ENCODE data around the gene PPM1N. TPM values are rescaled to one million over a fixed set of nuclear protein-coding genes. Genes with fewer than 3 reads are reported as not detected.

The PPM1N gene
- total and polyA plus RNA-seq, 8 donors = 0.22 to 2.1 (median 0.32) TPM

GRCh38 chr19:45451850-45452387, 46.3 kb upstream of the PPM1N start:
- Histone ChIP-seq H3K4me1 (peaks cover 11 to 22% (median 13%) of the 10 kb centered on the region in 3 donors), H3K36me3 (no peaks in the 10 kb centered on the region), H3K9me3 (no peaks in the 10 kb centered on the region), H3K4me3 (no peak overlapping the region), H3K27me3 (no peaks in the 10 kb centered on the region), H3K27ac (peak overlapping the region in 3 of 4 donors; percentile 79 to 85 (median 84))
- ATAC-seq (no peak), FAIRE-seq (no peak), DNase-seq (no peak)
- intact Hi-C loops (cut with DNase I) = no loop called here
- 73 to 78% methylated on average over 12 of the region's 12 CpGs for WGBS, 2 donors
- TF ChIP-seq CTCF (IDR thresholded peaks at IDR 0.05) = no peak

GRCh38 chr19:45455707-45456499, 42.3 kb upstream of the PPM1N start:
- H3K27ac ChIP-seq = peak overlapping the region; percentile 91 to 97 (median 95)
- no peak for FAIRE-seq
- ATAC-seq = peak; percentile 91 to 93 (median 92)

GRCh38 chr19:45456500-45456815, 41.8 kb upstream of the PPM1N start:
- Histone ChIP-seq H3K27me3 (no peaks in the 10 kb centered on the region), H3K9me3 (no peaks in the 10 kb centered on the region), H3K4me3 (no peak overlapping the region), H3K4me1 (peaks cover 9 to 15% (median 11%) of the 10 kb centered on the region in 3 donors), H3K36me3 (no peaks in the 10 kb centered on the region), H3K27ac (peak overlapping the region; percentile 91 to 97 (median 95))
- DNase-seq = no peak
- no peak for ATAC-seq
- intact Hi-C loops (cut with DNase I) = no loop called here
- WGBS, 2 donors = 80 to 82% methylated on average over 2 of the region's 2 CpGs
- no peak for FAIRE-seq
- no peak for TF ChIP-seq CTCF (IDR thresholded peaks at IDR 0.05)

More at GRCh38 chr19:45455707-45456499, 42.3 kb upstream of the PPM1N start:
- Histone ChIP-seq H3K4me3 (peak overlapping the region in 1 of 4 donors; percentile 26), H3K4me1 (peaks cover 9 to 15% (median 11%) of the 10 kb centered on the region in 3 donors), H3K9me3 (no peaks in the 10 kb centered on the region), H3K27me3 (no peaks in the 10 kb centered on the region), H3K36me3 (no peaks in the 10 kb centered on the region)
- TF ChIP-seq CTCF (IDR thresholded peaks at IDR 0.05) = no peak
- peak; percentile 87 to 99 (median 98) for DNase-seq
- WGBS, 2 donors = 24 to 32% methylated on average over 17 to 27 of the region's 27 CpGs
- intact Hi-C loops (cut with DNase I) = no loop called here

- ATAC-seq (no peak), FAIRE-seq (no peak), DNase-seq (no peak)
- H3K36me3 ChIP-seq = no peaks in the 10 kb centered on the region
- no peaks in the 10 kb centered on the region for H3K27me3 ChIP-seq
- no peak for TF ChIP-seq CTCF (IDR thresholded peaks at IDR 0.05)
- H3K4me3 ChIP-seq = no peak overlapping the region
- H3K4me1 ChIP-seq = peaks cover 9 to 15% (median 11%) of the 10 kb centered on the region in 3 donors
- H3K27ac ChIP-seq = no peak overlapping the region
- H3K9me3 ChIP-seq = no peaks in the 10 kb centered on the region
- intact Hi-C loops (cut with DNase I) = no loop called here
Observed at GRCh38 chr19:45457776-45458175, 40.5 kb upstream of the PPM1N start.

GRCh38 chr19:45460807-45461347, 37.4 kb upstream of the PPM1N start:
- intact Hi-C loops (cut with DNase I) = no loop called here
- DNase-seq (peak in 1 of 6 donors; percentile 8), ATAC-seq (no peak), FAIRE-seq (no peak)
- H3K4me1 ChIP-seq = peaks cover 5 to 7% (median 5%) of the 10 kb centered on the region in 3 donors
- H3K4me3 ChIP-seq = no peak overlapping the region
- no peak overlapping the region for H3K27ac ChIP-seq
- no peaks in the 10 kb centered on the region for H3K27me3 ChIP-seq
- no peak for TF ChIP-seq CTCF (IDR thresholded peaks at IDR 0.05)
- no peaks in the 10 kb centered on the region for H3K36me3 ChIP-seq
- 51 to 58% methylated on average over 8 of the region's 8 CpGs for WGBS, 2 donors
- H3K9me3 ChIP-seq = no peaks in the 10 kb centered on the region

Measured in pancreas (tissue), 10 donors.